HepG2 (cell line): ENCODE measurements around the gene RSPRY1. TPM values are rescaled to one million over a fixed set of nuclear protein-coding genes. Genes with fewer than 3 reads are reported as not detected.

Experiments
- BRCA1 ChIP-seq: sonication (generic); formaldehyde crosslinking; IDR thresholded peaks from 2 replicates; pipeline ENCODE4 v1.4.0; 2020; ENCODE audit warnings: missing genetic modification reagents
- CENPT ChIP-seq: sonication (generic); formaldehyde crosslinking; IDR thresholded peaks from 2 replicates; pipeline ENCODE4 v1.8.0; 2022; ENCODE audit warnings: low read depth, mild to moderate bottlenecking, moderate library complexity, missing genetic modification reagents
- CHD4 ChIP-seq: fragments of 200-600 bp; sonication (generic); IDR thresholded peaks from 2 replicates; pipeline ENCODE4 v1.7.0; 2017; ENCODE audit warnings: mild to moderate bottlenecking, low read length, borderline replicate concordance
- ELK4 ChIP-seq: sonication (generic); formaldehyde crosslinking; IDR thresholded peaks from 2 replicates; pipeline ENCODE4 v1.9.0; 2021; ENCODE audit warnings: missing genetic modification reagents, borderline replicate concordance
- GABPB1 ChIP-seq: IDR thresholded peaks from 2 replicates; pipeline ENCODE4 v1.6.1; 2016; ENCODE audit warnings: mild to moderate bottlenecking, missing genetic modification reagents, moderate library complexity, missing compliant biosample characterization
- HNF4G ChIP-seq, 2 experiments: sonication (generic) in 1 of 2; formaldehyde crosslinking in 1 of 2; IDR thresholded peaks; 2 replicates each; pipeline versions ENCODE4 v1.4.0 to v1.6.1; 2011 to 2020; ENCODE audit warnings: borderline replicate concordance in 2 of 2, low read depth in 2 of 2, mild to moderate bottlenecking in 2 of 2, low read length in 1 of 2, missing genetic modification reagents in 1 of 2, moderate library complexity in 1 of 2
- HNRNPL ChIP-seq: fragments of 200-400 bp; formaldehyde crosslinking; IDR thresholded peaks from 2 replicates; pipeline ENCODE4 v1.6.1; 2017; ENCODE audit warnings: mild to moderate bottlenecking, low read depth, low read length
- ISL2 ChIP-seq: sonication (generic); formaldehyde crosslinking; IDR thresholded peaks from 2 replicates; pipeline ENCODE4 v1.5.0; 2020; ENCODE audit warnings: missing genetic modification reagents
- KDM1A ChIP-seq: IDR thresholded peaks from 2 replicates; pipeline ENCODE4 v1.6.1; 2016; ENCODE audit warnings: missing compliant biosample characterization
- MYNN ChIP-seq: sonication (generic); formaldehyde crosslinking; IDR thresholded peaks from 2 replicates; pipeline ENCODE4 v1.4.0; 2020; ENCODE audit warnings: mild to moderate bottlenecking, low read depth, missing genetic modification reagents
- NKX3-1 ChIP-seq: sonication (generic); formaldehyde crosslinking; IDR thresholded peaks from 2 replicates; pipeline ENCODE4 v1.5.0; 2020; ENCODE audit warnings: missing genetic modification reagents
- PATZ1 ChIP-seq: sonication (generic); formaldehyde crosslinking; IDR thresholded peaks from 2 replicates; pipeline ENCODE4 v1.4.0; 2020; ENCODE audit warnings: missing genetic modification reagents
- POLR2AphosphoS5 ChIP-seq: IDR thresholded peaks from 2 replicates; pipeline ENCODE4 v1.6.1; 2012; ENCODE audit warnings: low read depth, low read length
- RAD51 ChIP-seq: fragments of 450-650 bp; IDR thresholded peaks from 2 replicates; pipeline ENCODE4 v1.6.1; 2016; ENCODE audit warnings: borderline replicate concordance
- RARA ChIP-seq: IDR thresholded peaks from 2 replicates; pipeline ENCODE4 v1.6.1; 2016; ENCODE audit warnings: missing genetic modification reagents, missing compliant biosample characterization
- SIX1 ChIP-seq: sonication (generic); formaldehyde crosslinking; IDR thresholded peaks from 2 replicates; pipeline ENCODE4 v1.4.0; 2020; ENCODE audit warnings: missing genetic modification reagents, borderline replicate concordance
- SMYD3 ChIP-seq: sonication (generic); formaldehyde crosslinking; IDR thresholded peaks from 2 replicates; pipeline ENCODE4 v1.8.1; 2023; ENCODE audit warnings: mild to moderate bottlenecking, missing genetic modification reagents
- SP4 ChIP-seq: sonication (generic); formaldehyde crosslinking; IDR thresholded peaks from 2 replicates; pipeline ENCODE4 v1.8.1; 2023; ENCODE audit warnings: mild to moderate bottlenecking, missing genetic modification reagents
- TBP ChIP-seq: sonication (generic); formaldehyde crosslinking; IDR thresholded peaks from 2 replicates; pipeline ENCODE4 v1.5.0; 2020; ENCODE audit warnings: missing genetic modification reagents
- ZBED4 ChIP-seq: sonication (generic); formaldehyde crosslinking; IDR thresholded peaks from 2 replicates; pipeline ENCODE4 v1.4.0; 2020; ENCODE audit warnings: missing genetic modification reagents, borderline replicate concordance
- ZNF576 ChIP-seq: sonication (generic); formaldehyde crosslinking; IDR thresholded peaks from 2 replicates; pipeline ENCODE4 v1.4.0; 2020; ENCODE audit warnings: mild to moderate bottlenecking, missing genetic modification reagents
- ZNF7 ChIP-seq: IDR thresholded peaks from 2 replicates; pipeline ENCODE4 v1.6.1; 2016; ENCODE audit warnings: missing biosample characterization, missing genetic modification reagents
- ZNF883 ChIP-seq: sonication (generic); formaldehyde crosslinking; IDR thresholded peaks from 2 replicates; pipeline ENCODE4 v1.5.1; 2020; ENCODE audit warnings: mild to moderate bottlenecking, missing genetic modification reagents; ENCODE audit errors: not compliant biosample characterization
- polyA plus RNA-seq, 8 experiments: library from polyadenylated mRNA; depleted of rRNA in 3 of 8; stranded (reverse) in 7 of 8; unstranded in 1 of 8; fragments of >200 nt; fragmentation: Illumina TruSeq in 4 of 8; extraction: Trizol in 4 of 8; gene quantifications; 2 replicates each; pipeline versions ENCODE4 v1.2.1 to v1.2.3, GENCODE V29; 2011 to 2016; ENCODE audit warnings: low read depth in 4 of 8, missing spikeins in 1 of 8, mixed read lengths in 1 of 8; ENCODE audit not compliant: insufficient read depth in 1 of 8
- total RNA-seq, 5 experiments: library from RNA; depleted of rRNA; stranded (reverse); fragments of >200 nt; fragmentation: Illumina TruSeq; extraction: Trizol; gene quantifications; 2 replicates each; pipeline ENCODE4 v1.2.3, GENCODE V29; 2016; ENCODE audit warnings: low read depth in 1 of 5

Gene RSPRY1
- total and polyA plus RNA-seq, 2 of the 13 experiments (the other 11 are each of a cell fraction or from before 2014, with no cell fraction given): 53.4 to 61.0 TPM

GRCh38 chr16:57145046-57146021, 40.8 kb upstream of the RSPRY1 start (continued):
- TF ChIP-seq ZBED4 (CRISPR knock-in tag) (no peak), POLR2AphosphoS5 (no peak), PATZ1 (no peak), TBP (no peak), CHD4 (no peak), GABPB1 (CRISPR knock-in tag) (0 out of 2 replicates have a peak, but pooled peaks have one; percentile 19), RARA (CRISPR knock-in tag) (peak; percentile 20; the same call in 1 of the 2 replicates), ZNF7 (CRISPR knock-in tag) (no peak), MYNN (CRISPR knock-in tag) (no peak), SP4 (CRISPR knock-in tag) (0 out of 2 replicates have a peak, but pooled peaks have one; percentile 27), ZNF576 (CRISPR knock-in tag) (no peak), SIX1 (CRISPR knock-in tag) (no peak), BRCA1 (CRISPR knock-in tag) (no peak), HNF4G (IDR thresholded peaks at IDR 0.05; ENCODE audit: borderline replicate concordance, low read depth, low read length) (no peak), HNF4G (CRISPR knock-in tag; IDR thresholded peaks at IDR 0.05; ENCODE audit: borderline replicate concordance, low read depth) (no peak), ZNF883 (CRISPR knock-in tag) (no peak), ELK4 (CRISPR knock-in tag) (no peak), KDM1A (CRISPR knock-in tag) (no peak), SMYD3 (CRISPR knock-in tag) (no peak), NKX3-1 (CRISPR knock-in tag) (no peak), CENPT (CRISPR knock-in tag) (no peak), ISL2 (CRISPR knock-in tag) (no peak), RAD51 (no peak), HNRNPL (no peak)
